Pulmonary artery endothelial cell (primary cell): ENCODE data around the gene PTPRN2. TPM values are rescaled to one million over a fixed set of nuclear protein-coding genes. Genes with fewer than 3 reads are reported as not detected.
"Not testable (repeated sequence)": the region's sequence is repeated elsewhere in the genome, so short reads cannot be mapped to it uniquely, and the experiment has no call there.

ENCODE experiments used
- DNase-seq: peaks from one replicate; pipeline ENCODE4 v3.0.0-alpha.2; 2011; ENCODE audit warnings: low read depth, low spot score
- total RNA-seq: library from RNA; depleted of rRNA; stranded (reverse); fragments of >200 nt; gene quantifications from 2 replicates; pipeline ENCODE4 v1.2.3, GENCODE V29; 2014

Gene PTPRN2
- total RNA-seq, 1 donor from 2014 or later = 0.53 TPM

- DNase-seq = no peak
These were observed 303.5 kb downstream of the PTPRN2 start for GRCh38 chr7:158284121-158284520.

- DNase-seq = no peak
These were observed 304.3 kb downstream of the PTPRN2 start for GRCh38 chr7:158283016-158283974.

GRCh38 chr7:158282461-158283001, 305.1 kb downstream of the PTPRN2 start:
- DNase-seq = no peak

GRCh38 chr7:158281441-158281840, 306.2 kb downstream of the PTPRN2 start:
- DNase-seq = no peak

GRCh38 chr7:158280448-158281144, 307.0 kb downstream of the PTPRN2 start:
- DNase-seq = no peak

GRCh38 chr7:158279539-158280447, 307.8 kb downstream of the PTPRN2 start:
- no peak for DNase-seq

GRCh38 chr7:158278745-158279320, 308.8 kb downstream of the PTPRN2 start:
- no peak for DNase-seq

GRCh38 chr7:158277219-158278141, 310.1 kb downstream of the PTPRN2 start:
- DNase-seq = no peak

- DNase-seq = no peak
These were observed 311.0 kb downstream of the PTPRN2 start for GRCh38 chr7:158276414-158277218.

GRCh38 chr7:158275711-158276413, 311.8 kb downstream of the PTPRN2 start:
- DNase-seq = no peak

GRCh38 chr7:158274996-158275395, 312.6 kb downstream of the PTPRN2 start:
- no peak for DNase-seq

GRCh38 chr7:158274404-158274811, 313.2 kb downstream of the PTPRN2 start:
- no peak for DNase-seq

GRCh38 chr7:158273756-158274342, 313.8 kb downstream of the PTPRN2 start:
- not testable (repeated sequence) for DNase-seq

GRCh38 chr7:158273138-158273651, 314.4 kb downstream of the PTPRN2 start:
- no peak for DNase-seq

- DNase-seq = no peak
These were observed 315.0 kb downstream of the PTPRN2 start for GRCh38 chr7:158272509-158273137.

GRCh38 chr7:158272091-158272490, 315.5 kb downstream of the PTPRN2 start:
- DNase-seq = no peak

GRCh38 chr7:158271646-158272045, 316.0 kb downstream of the PTPRN2 start:
- DNase-seq = no peak
